Neural cell (in vitro differentiated cells): ENCODE measurements around the gene DNAH17. TPM values are rescaled to one million over a fixed set of nuclear protein-coding genes. Genes with fewer than 3 reads are reported as not detected.

Source experiments
- H2AFZ ChIP-seq: fragments of 200-600, 300-800 bp; sonication (generic), shearing (Covaris generic); 2 replicates; pipeline ENCODE4 v1.6.0; 2014; ENCODE audit warnings: low read depth, mild to moderate bottlenecking, antibody characterized with exemption, low read length, moderate library complexity
- H3F3A ChIP-seq: fragments of 200-600 bp; shearing (Covaris generic); 2 replicates; pipeline ENCODE4 v1.6.1; 2016; ENCODE audit warnings: mild to moderate bottlenecking, moderate library complexity, mixed read lengths, antibody characterized with exemption, low read length; ENCODE audit not compliant: insufficient read depth, poor library complexity, severe bottlenecking
- H3K27ac ChIP-seq: fragments of 200-600, 300-800 bp; sonication (generic), shearing (Covaris generic); 2 replicates; pipeline ENCODE4 v1.5.1; 2014; ENCODE audit warnings: mild to moderate bottlenecking, low read length, moderate library complexity
- H3K27me3 ChIP-seq: fragments of 300-800, 200-600 bp; sonication (generic), shearing (Covaris generic); 2 replicates; pipeline ENCODE4 v1.6.0; 2014; ENCODE audit warnings: mild to moderate bottlenecking, low read depth, low read length, moderate library complexity; ENCODE audit not compliant: insufficient read depth
- H3K36me3 ChIP-seq: fragments of 300-800, 200-600 bp; sonication (generic), shearing (Covaris generic); 2 replicates; pipeline ENCODE4 v1.5.1; 2014; ENCODE audit warnings: mild to moderate bottlenecking, antibody characterized with exemption, low read length, moderate library complexity; ENCODE audit not compliant: insufficient read depth
- H3K4me2 ChIP-seq: fragments of 300-800, 200-600 bp; sonication (generic), shearing (Covaris generic); 2 replicates; pipeline ENCODE4 v1.6.0; 2014; ENCODE audit warnings: mild to moderate bottlenecking, low read length
- H3K4me3 ChIP-seq: fragments of 300-800, 200-600 bp; sonication (generic), shearing (Covaris generic); 2 replicates; pipeline ENCODE4 v1.5.1; 2014; ENCODE audit warnings: mild to moderate bottlenecking, low read length, moderate library complexity
- H3K79me2 ChIP-seq: fragments of 200-600 bp; shearing (Covaris generic); replicated peaks from 2 replicates; pipeline ENCODE4 v1.6.0; 2014; ENCODE audit warnings: mild to moderate bottlenecking, low read length, moderate library complexity; ENCODE audit not compliant: insufficient read depth
- H3K9ac ChIP-seq: fragments of 300-800, 200-600 bp; sonication (generic), shearing (Covaris generic); 2 replicates; pipeline ENCODE4 v1.6.1; 2016; ENCODE audit warnings: mild to moderate bottlenecking, low read length, mixed read lengths
- H3K9me2 ChIP-seq: fragments of 200-600 bp; shearing (Covaris generic); 2 replicates; pipeline ENCODE4 v1.6.1; 2016; ENCODE audit warnings: mild to moderate bottlenecking, low read length, mixed read lengths; ENCODE audit not compliant: insufficient read depth
- H3K9me3 ChIP-seq: fragments of 200-600, 300-800 bp; sonication (generic), shearing (Covaris generic); 2 replicates; pipeline ENCODE4 v1.6.1; 2016; ENCODE audit warnings: mild to moderate bottlenecking, mixed run types, low read length, moderate library complexity, mixed read lengths
- H4K20me1 ChIP-seq: fragments of 200-600 bp; shearing (Covaris generic); 2 replicates; pipeline ENCODE4 v1.6.1; 2016; ENCODE audit warnings: mild to moderate bottlenecking, mixed run types; ENCODE audit not compliant: insufficient read depth
- CTCF ChIP-seq: fragments of 450-650 bp; IDR thresholded peaks from 2 replicates; pipeline ENCODE4 v1.5.1; 2014; ENCODE audit warnings: antibody characterized with exemption, mild to moderate bottlenecking, moderate library complexity; ENCODE audit not compliant: poor library complexity, severe bottlenecking
- EP300 ChIP-seq: fragments of 450-650 bp; conservative IDR thresholded peaks from 2 replicates; pipeline ENCODE4 v1.6.1; 2014; ENCODE audit warnings: antibody characterized with exemption, mild to moderate bottlenecking, moderate library complexity; ENCODE audit not compliant: poor library complexity, severe bottlenecking
- EZH2 ChIP-seq: fragments of 200-600, 300-800 bp; shearing (Covaris generic), sonication (generic); IDR thresholded peaks from 2 replicates; pipeline ENCODE4 v1.6.1; 2014; ENCODE audit warnings: antibody characterized with exemption, low read length, borderline replicate concordance, mild to moderate bottlenecking; ENCODE audit not compliant: insufficient read depth, poor library complexity, severe bottlenecking
- MXI1 ChIP-seq: fragments of 450-650 bp; conservative IDR thresholded peaks from 2 replicates; pipeline ENCODE4 v1.6.1; 2014; ENCODE audit warnings: antibody characterized with exemption, mild to moderate bottlenecking; ENCODE audit not compliant: poor library complexity, severe bottlenecking
- POLR2AphosphoS5 ChIP-seq: IDR thresholded peaks from 2 replicates; pipeline ENCODE4 v1.6.1; 2012
- RAD21 ChIP-seq: fragments of 450-650 bp; conservative IDR thresholded peaks from 2 replicates; pipeline ENCODE4 v1.6.1; 2014; ENCODE audit warnings: antibody characterized with exemption, mild to moderate bottlenecking, moderate library complexity
- REST ChIP-seq: IDR thresholded peaks from 2 replicates; pipeline ENCODE4 v1.6.1; 2012; ENCODE audit warnings: borderline replicate concordance
- SMC3 ChIP-seq: fragments of 450-650 bp; conservative IDR thresholded peaks from 2 replicates; pipeline ENCODE4 v1.6.1; 2014; ENCODE audit warnings: antibody characterized with exemption, mild to moderate bottlenecking, moderate library complexity; ENCODE audit not compliant: poor library complexity
- TAF1 ChIP-seq: IDR thresholded peaks from 2 replicates; pipeline ENCODE4 v1.6.1; 2012; ENCODE audit warnings: low read depth
- polyA plus RNA-seq: library from polyadenylated mRNA; depleted of rRNA; stranded (reverse); fragments of >200 nt; gene quantifications from 2 replicates; pipeline ENCODE4 v1.2.3, GENCODE V29; 2014

Gene DNAH17
- polyA plus RNA-seq, 1 donor from 2014 or later, result not detected

- H3K9me3 ChIP-seq, result no peaks in the 10 kb centered on the region
- H3K4me2 ChIP-seq, result no peak overlapping the region
- no peaks in the 10 kb centered on the region for H3K27me3 ChIP-seq
- H2AFZ ChIP-seq, result no peak overlapping the region
- no peak overlapping the region for H3K4me3 ChIP-seq
- no peak overlapping the region for H3K27ac ChIP-seq
- no peak overlapping the region for H3K9ac ChIP-seq
- no peak for TF ChIP-seq POLR2AphosphoS5
- no peak for TF ChIP-seq CTCF
- TF ChIP-seq EP300, result no peak
- TF ChIP-seq REST, result no peak
- no peak for TF ChIP-seq EZH2
- TF ChIP-seq SMC3, result no peak
- no peak for TF ChIP-seq TAF1
- TF ChIP-seq RAD21, result no peak
- TF ChIP-seq MXI1, result no peak
- H4K20me1 ChIP-seq, result no peaks in the 10 kb centered on the region
- H3K36me3 ChIP-seq, result no peaks in the 10 kb centered on the region
- no peaks in the 10 kb centered on the region for H3K79me2 ChIP-seq
- H3K9me2 ChIP-seq, result no peaks in the 10 kb centered on the region
- no peaks in the 10 kb centered on the region for H3F3A ChIP-seq
Observed at GRCh38 chr17:78566947-78567346, 10.2 kb downstream of the DNAH17 start.

GRCh38 chr17:78563189-78564145 lies 13.7 kb downstream of the DNAH17 start:
- Histone ChIP-seq H3K9ac (no peak overlapping the region), H4K20me1 (no peaks in the 10 kb centered on the region), H3K9me2 (no peaks in the 10 kb centered on the region), H3K4me2 (no peak overlapping the region), H3K27ac (no peak overlapping the region), H2AFZ (no peak overlapping the region), H3F3A (no peaks in the 10 kb centered on the region), H3K9me3 (no peaks in the 10 kb centered on the region), H3K79me2 (no peaks in the 10 kb centered on the region), H3K4me3 (no peak overlapping the region), H3K36me3 (no peaks in the 10 kb centered on the region), H3K27me3 (no peaks in the 10 kb centered on the region)
- TF ChIP-seq EP300, result no peak
- no peak for TF ChIP-seq POLR2AphosphoS5
- TF ChIP-seq EZH2, result no peak
- no peak for TF ChIP-seq RAD21
- TF ChIP-seq SMC3, result no peak
- TF ChIP-seq MXI1, result no peak
- no peak for TF ChIP-seq REST
- no peak for TF ChIP-seq TAF1
- TF ChIP-seq CTCF, result no peak
